GM20431 (cell line): ENCODE data around the gene C2CD4B.

Experiments
- in situ Hi-C: fragments of 300-500 bp; cut with MseI, MboI; formaldehyde crosslinking; loops from one replicate; pipeline ENCODE4 v1.15.0; 2020; ENCODE audit warnings: low sequenced_read_pairs; ENCODE audit not compliant: unreplicated experiment

Gene C2CD4B

GRCh38 chr15:62121273-62122015, 43.6 kb downstream of the C2CD4B start:
- in situ Hi-C loops: no loop called here

- in situ Hi-C loops: no loop called here
These were observed 44.3 kb downstream of the C2CD4B start for GRCh38 chr15:62120776-62121175.

GRCh38 chr15:62119874-62120273, 45.2 kb downstream of the C2CD4B start:
- in situ Hi-C loops: no loop called here

GRCh38 chr15:62119227-62119864, 45.7 kb downstream of the C2CD4B start:
- in situ Hi-C loops: no loop called here

- in situ Hi-C loops: no loop called here
These were observed 46.4 kb downstream of the C2CD4B start for GRCh38 chr15:62118520-62119226.

- in situ Hi-C loops: no loop called here
These were observed 49.2 kb downstream of the C2CD4B start for GRCh38 chr15:62115847-62116246.
